GM12878 (cell line): ENCODE results near the gene UQCC5.

Experiments
- CBX5 ChIP-seq: sonication (generic); IDR thresholded peaks from 2 replicates; pipeline ENCODE4 v1.6.1; 2016; ENCODE audit warnings: low read depth, moderate library complexity, mild to moderate bottlenecking, inconsistent platforms
- ETV6 ChIP-seq, 2 experiments: fragments of 450-650 bp in 1 of 2; IDR thresholded peaks in 1 of 2; conservative IDR thresholded peaks in 1 of 2; 2 replicates each; pipeline ENCODE4 v1.6.1; 2014; ENCODE audit warnings: antibody characterized with exemption in 1 of 2, borderline replicate concordance in 1 of 2, low read depth in 1 of 2, mild to moderate bottlenecking in 1 of 2, moderate library complexity in 1 of 2
- HCFC1 ChIP-seq: fragments of 150-350 bp; IDR thresholded peaks from 2 replicates; pipeline ENCODE4 v1.6.1; 2014; ENCODE audit warnings: low read length
- NRF1 ChIP-seq: conservative IDR thresholded peaks from 2 replicates; pipeline ENCODE4 v1.6.1; 2011; ENCODE audit warnings: mild to moderate bottlenecking, low read depth, low read length, improper control_type of control experiment
- POLR2A ChIP-seq: IDR thresholded peaks from 2 replicates; pipeline ENCODE4 v1.6.1; 2011; ENCODE audit warnings: low read depth, mild to moderate bottlenecking, low read length
- POLR2AphosphoS5 ChIP-seq: IDR thresholded peaks from 2 replicates; pipeline ENCODE4 v1.6.1; 2011; ENCODE audit warnings: mild to moderate bottlenecking, low read length, inconsistent platforms
- POU2F2 ChIP-seq: IDR thresholded peaks from 3 replicates; pipeline ENCODE4 v1.6.1; 2011; ENCODE audit warnings: low read depth, mild to moderate bottlenecking, low read length, borderline replicate concordance
- SIN3A ChIP-seq: IDR thresholded peaks from 2 replicates; pipeline ENCODE4 v1.6.1; 2012; ENCODE audit warnings: low read depth, low read length, improper control_type of control experiment
- SMAD1 ChIP-seq: fragments of 450-650 bp; IDR thresholded peaks from 2 replicates; pipeline ENCODE4 v1.6.1; 2018; ENCODE audit warnings: mild to moderate bottlenecking, low read depth; ENCODE audit not compliant: partially characterized antibody
- SMC3 ChIP-seq: IDR thresholded peaks from 2 replicates; pipeline ENCODE4 v1.6.1; 2011; ENCODE audit warnings: low read length, improper control_type of control experiment, borderline replicate concordance
- TAF1 ChIP-seq: IDR thresholded peaks from 2 replicates; pipeline ENCODE4 v1.6.1; 2011; ENCODE audit warnings: mild to moderate bottlenecking, low read depth, low read length, borderline replicate concordance
- TCF12 ChIP-seq: IDR thresholded peaks from 2 replicates; pipeline ENCODE4 v1.6.1; 2011; ENCODE audit warnings: low read depth, mild to moderate bottlenecking, low read length
- TF ChIP-seq, protein P1 (sequence below): IDR thresholded peaks from 2 replicates; pipeline ENCODE4 v1.6.1; 2012; ENCODE audit warnings: mild to moderate bottlenecking, low read depth, low read length

- TF ChIP-seq, protein P1, sequence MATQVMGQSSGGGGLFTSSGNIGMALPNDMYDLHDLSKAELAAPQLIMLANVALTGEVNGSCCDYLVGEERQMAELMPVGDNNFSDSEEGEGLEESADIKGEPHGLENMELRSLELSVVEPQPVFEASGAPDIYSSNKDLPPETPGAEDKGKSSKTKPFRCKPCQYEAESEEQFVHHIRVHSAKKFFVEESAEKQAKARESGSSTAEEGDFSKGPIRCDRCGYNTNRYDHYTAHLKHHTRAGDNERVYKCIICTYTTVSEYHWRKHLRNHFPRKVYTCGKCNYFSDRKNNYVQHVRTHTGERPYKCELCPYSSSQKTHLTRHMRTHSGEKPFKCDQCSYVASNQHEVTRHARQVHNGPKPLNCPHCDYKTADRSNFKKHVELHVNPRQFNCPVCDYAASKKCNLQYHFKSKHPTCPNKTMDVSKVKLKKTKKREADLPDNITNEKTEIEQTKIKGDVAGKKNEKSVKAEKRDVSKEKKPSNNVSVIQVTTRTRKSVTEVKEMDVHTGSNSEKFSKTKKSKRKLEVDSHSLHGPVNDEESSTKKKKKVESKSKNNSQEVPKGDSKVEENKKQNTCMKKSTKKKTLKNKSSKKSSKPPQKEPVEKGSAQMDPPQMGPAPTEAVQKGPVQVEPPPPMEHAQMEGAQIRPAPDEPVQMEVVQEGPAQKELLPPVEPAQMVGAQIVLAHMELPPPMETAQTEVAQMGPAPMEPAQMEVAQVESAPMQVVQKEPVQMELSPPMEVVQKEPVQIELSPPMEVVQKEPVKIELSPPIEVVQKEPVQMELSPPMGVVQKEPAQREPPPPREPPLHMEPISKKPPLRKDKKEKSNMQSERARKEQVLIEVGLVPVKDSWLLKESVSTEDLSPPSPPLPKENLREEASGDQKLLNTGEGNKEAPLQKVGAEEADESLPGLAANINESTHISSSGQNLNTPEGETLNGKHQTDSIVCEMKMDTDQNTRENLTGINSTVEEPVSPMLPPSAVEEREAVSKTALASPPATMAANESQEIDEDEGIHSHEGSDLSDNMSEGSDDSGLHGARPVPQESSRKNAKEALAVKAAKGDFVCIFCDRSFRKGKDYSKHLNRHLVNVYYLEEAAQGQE: no peak
- TF ChIP-seq CBX5 (no peak), POLR2AphosphoS5 (no peak), TCF12 (no peak), NRF1 (no peak), SMC3 (no peak), SIN3A (no peak), HCFC1 (no peak), SMAD1 (no peak), POLR2A (no peak), TAF1 (no peak), ETV6 (conservative IDR thresholded peaks at IDR 0.05 in 1 of 2, IDR thresholded peaks at IDR 0.05 in 1 of 2; ENCODE audit: borderline replicate concordance in 1 of 2, low read depth in 1 of 2) (no peak), POU2F2 (no peak)
Measured at GRCh38 chr3:52546111-52546901, 9.9 kb downstream of the UQCC5 start.
